Heart right ventricle (tissue), 16 donors: ENCODE results near the gene RASGRF2. TPM values are rescaled to one million over a fixed set of nuclear protein-coding genes. Genes with fewer than 3 reads are reported as not detected.
"Not testable (repeated sequence)": the region's sequence is repeated elsewhere in the genome, so short reads cannot be mapped to it uniquely, and the experiment has no call there.

Experiments
- ATAC-seq, 8 donors: fragments of 200-7000 bp; cut with Tn5 transposase; one replicate each; pipeline ENCODE4 v1.9.1; 2020; ENCODE audit warnings: mild to moderate bottlenecking in 8 of 8, moderate library complexity in 8 of 8, moderate number of reproducible peaks in 1 of 8
- DNase-seq, 2 donors: peaks; one replicate each; pipeline ENCODE4 v3.0.0-alpha.2; 2020
- H3K27ac ChIP-seq, 10 donors: fragments of 200-600 bp; sonication (generic) in 2 of 10; one replicate each; pipeline versions ENCODE4 v1.5.0 to v1.8.0; 2020 to 2022; ENCODE audit warnings: mild to moderate bottlenecking in 3 of 10
- H3K27me3 ChIP-seq, 7 donors: fragments of 200-600 bp; one replicate each; pipeline ENCODE4 v1.8.0; 2021 to 2022; ENCODE audit warnings: mild to moderate bottlenecking in 2 of 7
- H3K36me3 ChIP-seq, 9 donors: fragments of 200-600 bp; sonication (generic) in 1 of 9; one replicate each; pipeline versions ENCODE4 v1.5.0 to v1.8.0; 2020 to 2022; ENCODE audit warnings: mild to moderate bottlenecking in 2 of 9
- H3K4me1 ChIP-seq, 9 donors: fragments of 200-600 bp; sonication (generic) in 1 of 9; one replicate each; pipeline versions ENCODE4 v1.5.0 to v1.8.0; 2020 to 2022; ENCODE audit warnings: mild to moderate bottlenecking in 4 of 9
- H3K4me3 ChIP-seq, 10 donors: fragments of 200-600 bp; sonication (generic) in 2 of 10; one replicate each; pipeline versions ENCODE4 v1.5.0 to v1.8.0; 2020 to 2022; ENCODE audit warnings: mild to moderate bottlenecking in 7 of 10, moderate library complexity in 2 of 10
- H3K9me3 ChIP-seq, 11 donors: fragments of 200-600 bp in 10 of 11; sonication (generic) in 2 of 11; one replicate each; pipeline versions ENCODE4 v1.5.0 to v1.8.0; 2013 to 2022; ENCODE audit warnings: mild to moderate bottlenecking in 2 of 11, control low read depth in 1 of 11, moderate library complexity in 1 of 11
- WGBS, 2 donors: extraction: QIAGEN DNeasy Blood & Tissue Kit; methylation state at CpG; one replicate each; pipeline ENCODE4 v1.1.7; 2013; ENCODE audit warnings: inconsistent platforms in 1 of 2; 5-methylcytosine and 5-hydroxymethylcytosine counted together
- intact Hi-C, 10 donors: fragments of 100-400 bp; cut with DNase I; formaldehyde crosslinking; loops; one replicate each; pipeline versions ENCODE4 v1.11.1 to v1.14.2; 2022
- polyA plus RNA-seq, 2 donors: library from polyadenylated mRNA; stranded (reverse); fragments of 200-250 nt; gene quantifications; one replicate each; pipeline ENCODE4 v1.2.3, GENCODE V29; 2013
- total RNA-seq, 10 donors: library from RNA; stranded (reverse); fragmentation: NEBNext Ultra II Directional in 3 of 10; extraction: Animal tissue kit (Norgen Biotek cat#: 25700) in 3 of 10; gene quantifications; one replicate each; pipeline versions ENCODE4 v1.2.1 to v1.2.4, GENCODE V29; 2021 to 2023
- TF ChIP-seq, protein P1 (sequence below), 9 donors: fragments of 200-600 bp; sonication (generic) in 2 of 9; IDR thresholded peaks; one replicate each; pipeline versions ENCODE4 v1.5.0 to v1.8.0; 2021 to 2022; ENCODE audit warnings: antibody characterized with exemption in 9 of 9, mild to moderate bottlenecking in 5 of 9, moderate library complexity in 1 of 9
- donor health status: Arrhythmogenic right ventricular cardiomyopathy.
- donor health status: ischemic (EF 13 %, LVEDD 7.1; RV severe dilation, severe dysfunction).
- donor health status: healthy with polysubstance abuse.
- donor health status: DM: no; HTN: yes; CAD: no.
- donor health status: DM: no; HTN: no; CAD: no.
- donor health status: ischemic (EF 25% LVEDD 6.9; RV normal size, moderate dysfunction).
- donor health status: ischemic (EF 25% LVEDD 5.7; RV mildly dilated, moderate dysfunction).
- donor health status: healthy.
- donor health status: DM: yes; HTN: yes; CAD: no.
- donor health status: Ischemic cardiomyopathy.
- donor health status: ischemic (EF 35%, LVEDD 5.7; RV mildly dilated, moderate dysfunction).
- donor health status: nonischemic (EF 11% LVEDD 7.7; RV severe dilation, severe dysfunction).
- donor health status: DM: yes; HTN: yes; CAD: no.
- donor health status: PGD.
- donor health status: ischemic (EF 29% LVEDD 5.4; RV normal size, mild dysfunction).
- donor health status: nonischemic (EF 23%, LVEDD 6.1; RV moderate dilation, normal function).

Gene RASGRF2
- total and polyA plus RNA-seq, 12 donors = 2.9 to 13.4 (median 6.8) TPM

DNA sequence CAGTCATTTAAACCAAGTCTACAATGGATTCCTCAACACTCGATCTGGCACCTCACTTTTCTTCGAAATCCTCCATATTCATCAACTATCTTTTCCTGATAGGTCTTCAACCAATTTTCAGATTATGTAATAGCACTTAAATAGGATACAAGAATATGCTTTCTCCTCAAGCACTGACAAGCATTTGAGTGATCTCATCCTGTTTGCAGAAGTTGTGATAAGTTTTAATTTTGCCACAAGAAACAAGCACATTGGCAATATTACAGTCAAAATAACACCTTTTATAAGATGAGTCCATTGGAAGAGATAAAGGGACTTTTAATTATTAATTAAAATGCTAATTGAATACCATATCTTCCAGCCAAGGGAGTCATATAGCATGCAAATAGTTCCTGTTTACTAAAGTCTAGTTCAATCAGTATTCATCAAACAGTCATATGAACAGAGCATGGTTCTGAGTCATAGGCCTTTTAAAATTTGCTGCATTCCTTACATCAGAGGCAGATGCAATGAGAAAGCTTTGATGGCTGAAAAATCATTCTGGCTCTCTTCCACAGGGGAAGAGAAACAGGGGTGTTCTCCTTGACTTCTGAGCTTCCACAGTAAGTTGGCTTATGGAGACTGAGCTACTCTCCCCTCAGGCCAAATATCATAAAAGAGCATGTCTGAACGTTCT lies 308.5 kb downstream of the RASGRF2 start:
- 71 to 81% methylated on average over 3 of the region's 3 CpGs for WGBS, 2 donors
- no peak for ATAC-seq
- no peaks in the 10 kb centered on the region for H3K27me3 ChIP-seq
- H3K4me3 ChIP-seq = no peak overlapping the region
- TF ChIP-seq, protein P1, sequence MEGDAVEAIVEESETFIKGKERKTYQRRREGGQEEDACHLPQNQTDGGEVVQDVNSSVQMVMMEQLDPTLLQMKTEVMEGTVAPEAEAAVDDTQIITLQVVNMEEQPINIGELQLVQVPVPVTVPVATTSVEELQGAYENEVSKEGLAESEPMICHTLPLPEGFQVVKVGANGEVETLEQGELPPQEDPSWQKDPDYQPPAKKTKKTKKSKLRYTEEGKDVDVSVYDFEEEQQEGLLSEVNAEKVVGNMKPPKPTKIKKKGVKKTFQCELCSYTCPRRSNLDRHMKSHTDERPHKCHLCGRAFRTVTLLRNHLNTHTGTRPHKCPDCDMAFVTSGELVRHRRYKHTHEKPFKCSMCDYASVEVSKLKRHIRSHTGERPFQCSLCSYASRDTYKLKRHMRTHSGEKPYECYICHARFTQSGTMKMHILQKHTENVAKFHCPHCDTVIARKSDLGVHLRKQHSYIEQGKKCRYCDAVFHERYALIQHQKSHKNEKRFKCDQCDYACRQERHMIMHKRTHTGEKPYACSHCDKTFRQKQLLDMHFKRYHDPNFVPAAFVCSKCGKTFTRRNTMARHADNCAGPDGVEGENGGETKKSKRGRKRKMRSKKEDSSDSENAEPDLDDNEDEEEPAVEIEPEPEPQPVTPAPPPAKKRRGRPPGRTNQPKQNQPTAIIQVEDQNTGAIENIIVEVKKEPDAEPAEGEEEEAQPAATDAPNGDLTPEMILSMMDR (IDR thresholded peaks at IDR 0.05) = no peak
- DNase-seq = no peak
- H3K4me1 ChIP-seq = no peaks in the 10 kb centered on the region
- intact Hi-C loops = no loop called here
- no peak overlapping the region for H3K27ac ChIP-seq
- H3K36me3 ChIP-seq = peaks cover 0 to 82% (median 34%) of the 10 kb centered on the region in 9 donors
- H3K9me3 ChIP-seq = peaks cover 0 to 38% (median 24%) of the 10 kb centered on the region in 11 donors

DNA sequence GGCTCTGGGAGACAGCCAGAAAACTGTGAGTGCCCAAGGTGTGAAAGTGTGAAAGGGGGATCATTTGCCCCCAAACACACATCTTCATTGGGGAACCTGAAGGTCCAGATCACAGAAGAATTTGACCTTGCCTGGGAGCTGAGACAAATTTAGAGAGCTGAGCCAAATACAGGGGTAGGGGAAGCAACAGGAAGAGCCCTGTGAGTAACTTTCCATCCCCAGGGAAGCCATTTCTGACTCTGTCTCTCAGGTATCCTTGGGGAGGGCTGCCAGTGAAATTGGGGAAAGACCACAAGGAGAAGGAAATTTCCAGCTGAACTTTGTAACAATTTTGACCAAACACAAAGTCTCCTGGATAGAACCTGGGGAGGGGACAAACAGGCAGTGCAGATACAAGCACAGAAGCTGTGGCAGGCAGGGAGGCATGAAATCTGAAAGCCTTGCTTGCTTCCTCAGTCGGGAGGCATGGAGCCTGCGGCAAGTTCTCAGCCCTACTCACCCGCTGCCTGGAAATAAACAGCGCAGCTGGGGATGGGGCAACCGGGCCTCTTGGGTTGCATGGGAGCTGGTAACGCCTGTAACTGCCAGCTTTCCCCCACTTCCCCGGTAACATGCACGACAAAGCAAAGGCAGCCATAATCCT lies 309.7 kb downstream of the RASGRF2 start:
- Histone ChIP-seq H3K4me1 (no peaks in the 10 kb centered on the region), H3K27ac (no peak overlapping the region), H3K9me3 (peaks cover 0 to 45% (median 33%) of the 10 kb centered on the region in 11 donors), H3K36me3 (peaks cover 0 to 70% (median 23%) of the 10 kb centered on the region in 9 donors), H3K4me3 (no peak overlapping the region), H3K27me3 (no peaks in the 10 kb centered on the region)
- intact Hi-C loops = no loop called here
- 94 to 95% methylated on average over 8 of the region's 8 CpGs for WGBS, 2 donors
- TF ChIP-seq, protein P1 (IDR thresholded peaks at IDR 0.05) = no peak
- ATAC-seq = peak in 5 of 8 donors; percentile 14 to 29 (median 19)
- no peak for DNase-seq

DNA sequence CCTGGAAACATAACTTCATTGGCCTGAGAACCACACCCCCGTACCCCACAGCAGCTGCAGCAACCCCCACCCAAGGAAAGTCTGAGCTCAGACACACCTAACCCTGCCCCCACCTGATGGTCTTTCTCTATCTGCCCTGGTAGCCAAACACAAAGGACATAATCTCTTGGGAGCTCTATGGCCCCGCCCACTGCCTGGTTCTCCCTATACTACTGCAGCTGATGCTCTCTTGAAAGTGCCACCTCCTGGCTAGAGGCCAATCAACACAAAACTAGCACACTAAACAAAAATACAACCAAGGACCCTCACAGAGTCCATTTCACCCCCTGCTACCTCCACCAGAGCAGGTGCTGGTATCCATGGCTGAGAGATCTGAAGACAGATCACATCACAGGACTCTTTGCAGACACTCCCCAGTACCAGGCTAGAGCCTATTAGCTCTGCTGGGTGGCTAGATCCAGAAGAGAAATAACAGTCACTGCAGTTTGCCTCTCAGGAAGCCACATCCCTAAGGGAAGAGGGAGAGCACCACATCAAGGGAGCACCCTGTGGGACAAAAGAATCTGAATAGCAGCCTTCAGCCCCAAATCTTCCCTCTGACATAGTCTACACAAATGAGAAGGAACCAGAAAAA lies 310.3 kb downstream of the RASGRF2 start:
- peak in 3 of 8 donors; percentile 24 to 43 (median 42) for ATAC-seq
- H3K36me3 ChIP-seq = peaks cover 0 to 64% (median 17%) of the 10 kb centered on the region in 9 donors

More for the DNA sequence above, 310.3 kb downstream of the RASGRF2 start:
- H3K27ac ChIP-seq, H3K4me1 ChIP-seq, intact Hi-C loops, H3K4me3 ChIP-seq, DNase-seq, H3K27me3 ChIP-seq: not testable (repeated sequence)
- 97 to 100% methylated on average over 2 of the region's 2 CpGs for WGBS, 2 donors
- peaks cover 0 to 52% (median 40%) of the 10 kb centered on the region in 11 donors for H3K9me3 ChIP-seq
